ENCODE results near the gene SKA1. TPM values are rescaled to one million over a fixed set of nuclear protein-coding genes. Genes with fewer than 3 reads are reported as not detected.

The SKA1 gene
- total and polyA plus RNA-seq, 2 of the 13 experiments (the other 11 are each of a cell fraction or from before 2014, with no cell fraction given) = 5.3 to 21.3 TPM

- TF ChIP-seq MTERF4 (CRISPR knock-in tag; IDR thresholded peaks at IDR 0.05) = peak; percentile 89; the same call in 1 of the 2 replicates
- TF ChIP-seq KDM5A (IDR thresholded peaks at IDR 0.05; ENCODE audit: borderline replicate concordance, low read length) = peak; percentile 87
- no peak for TF ChIP-seq ZNF749 (CRISPR knock-in tag; IDR thresholded peaks at IDR 0.05; ENCODE audit: borderline replicate concordance)
- TF ChIP-seq CAMTA2 (CRISPR knock-in tag; IDR thresholded peaks at IDR 0.05; ENCODE audit: borderline replicate concordance) = no peak
- TF ChIP-seq ZNF326 (CRISPR knock-in tag; IDR thresholded peaks at IDR 0.05; ENCODE audit: borderline replicate concordance) = no peak
- no peak for TF ChIP-seq ZNF530 (CRISPR knock-in tag; IDR thresholded peaks at IDR 0.05; ENCODE audit: low read depth)
- no peak for TF ChIP-seq PRDM15 (CRISPR knock-in tag; IDR thresholded peaks at IDR 0.05)
- peak; percentile 59; the same call in 1 of the 2 replicates for TF ChIP-seq MED1 (CRISPR knock-in tag; IDR thresholded peaks at IDR 0.05)
- peak; percentile 46; the same call in 1 of the 2 replicates for TF ChIP-seq ZNF292 (CRISPR knock-in tag; IDR thresholded peaks at IDR 0.05; ENCODE audit: borderline replicate concordance, low read depth)
- no peak for TF ChIP-seq NFIC (IDR thresholded peaks at IDR 0.05; ENCODE audit: low read length)
- peak; percentile 78 for TF ChIP-seq ZNF407 (CRISPR knock-in tag; IDR thresholded peaks at IDR 0.05; ENCODE audit: not compliant biosample characterization)
- TF ChIP-seq ZFP41 (CRISPR knock-in tag; IDR thresholded peaks at IDR 0.05; ENCODE audit: borderline replicate concordance) = no peak
- peak; percentile 71 for TF ChIP-seq POGZ (CRISPR knock-in tag; IDR thresholded peaks at IDR 0.05)
- TF ChIP-seq HNF4A (CRISPR knock-in tag; IDR thresholded peaks at IDR 0.05) = no peak
- no peak for TF ChIP-seq RAD51 (IDR thresholded peaks at IDR 0.05; ENCODE audit: borderline replicate concordance)
- peak; percentile 58; the same call in 1 of the 2 replicates for TF ChIP-seq TSC22D2 (CRISPR knock-in tag; IDR thresholded peaks at IDR 0.05; ENCODE audit: borderline replicate concordance)
- no peak for TF ChIP-seq GLI4 (CRISPR knock-in tag; IDR thresholded peaks at IDR 0.05; ENCODE audit: borderline replicate concordance)
Observed at GRCh38 chr18:50374753-50375391, at the start of gene SKA1 (continued).
